Measurements from ENCODE around the gene MSL1.

MSL1 gene

GRCh38 chr17:40090237-40091119, 31.3 kb upstream of the MSL1 start:
- no peak overlapping the region for H3K27ac ChIP-seq (ENCODE audit: low read depth, low read length, poor library complexity, severe bottlenecking)
- TF ChIP-seq EZH2 (IDR thresholded peaks at IDR 0.05; ENCODE audit: borderline replicate concordance, low read length) = no peak
- TF ChIP-seq CTCF (IDR thresholded peaks at IDR 0.05; ENCODE audit: low read length) = no peak
- H3K27me3 ChIP-seq (ENCODE audit: insufficient read depth, low read length) = no peaks in the 10 kb centered on the region
- H3K4me2 ChIP-seq (ENCODE audit: low read length) = no peak overlapping the region
- peaks cover 1% of the 10 kb centered on the region for H3K4me1 ChIP-seq (ENCODE audit: insufficient read depth, low read length, severe bottlenecking)
- no peaks in the 10 kb centered on the region for H3K79me2 ChIP-seq (ENCODE audit: insufficient read depth, low read length)
- H2AFZ ChIP-seq (ENCODE audit: low read length) = no peak overlapping the region
- no peaks in the 10 kb centered on the region for H3K9me3 ChIP-seq (ENCODE audit: low read length)
- no peak overlapping the region for H3K4me3 ChIP-seq (ENCODE audit: low read depth, low read length, poor library complexity, severe bottlenecking)
- H3K9ac ChIP-seq (ENCODE audit: low read length) = no peak overlapping the region
- H3K36me3 ChIP-seq (ENCODE audit: insufficient read depth, low read length) = peaks cover 14% of the 10 kb centered on the region; the same call in 1 of the 2 replicates
- no peaks in the 10 kb centered on the region for H4K20me1 ChIP-seq (ENCODE audit: insufficient read depth, low read length)
- no peaks in the 10 kb centered on the region for H3F3A ChIP-seq (ENCODE audit: insufficient read depth, low read length)
- no peaks in the 10 kb centered on the region for H3K9me2 ChIP-seq (ENCODE audit: low read depth, low read length)

DNA sequence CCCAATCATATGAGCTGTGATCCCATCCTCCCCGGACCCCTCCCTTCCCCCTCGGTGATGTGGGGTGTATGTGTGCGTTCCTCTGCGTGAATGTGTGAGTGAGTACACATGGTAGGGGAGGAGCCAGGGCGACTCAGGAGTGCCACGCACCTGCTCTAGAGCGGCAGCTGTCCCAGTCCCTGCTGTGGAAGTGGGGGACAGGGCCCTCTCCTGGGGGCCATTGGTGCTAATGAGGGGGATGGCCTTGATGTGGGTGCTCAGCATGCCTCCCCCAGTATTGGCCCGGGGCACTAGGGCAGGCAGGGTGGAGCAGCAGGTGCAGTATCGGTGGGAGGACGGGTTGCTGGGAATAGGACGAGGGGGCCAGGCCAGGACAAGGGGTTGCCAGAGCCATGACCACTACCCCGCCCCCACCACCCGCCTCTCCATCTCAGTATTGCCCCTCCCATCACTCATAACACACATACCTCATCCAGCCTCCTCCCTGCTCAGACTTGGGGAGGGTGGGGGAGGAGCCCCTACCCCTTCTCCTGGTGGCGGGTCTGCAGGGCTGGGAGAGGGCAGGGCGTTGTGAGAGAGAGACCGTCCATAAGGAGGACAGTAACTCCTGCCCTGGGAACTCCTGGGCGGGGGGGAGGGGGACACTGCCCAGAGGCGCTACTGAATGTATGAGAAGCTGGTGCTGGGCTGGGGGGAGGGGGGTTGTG, 29.9 kb upstream of the MSL1 start:
- Histone ChIP-seq H3K27me3 (ENCODE audit: insufficient read depth, low read length) (no peaks in the 10 kb centered on the region), H3K4me2 (ENCODE audit: low read length) (no peak overlapping the region), H3K9ac (ENCODE audit: low read length) (no peak overlapping the region), H3K4me1 (ENCODE audit: insufficient read depth, low read length, severe bottlenecking) (peaks cover 15% of the 10 kb centered on the region), H3K4me3 (ENCODE audit: low read depth, low read length, poor library complexity, severe bottlenecking) (no peak overlapping the region), H3K27ac (ENCODE audit: low read depth, low read length, poor library complexity, severe bottlenecking) (no peak overlapping the region), H4K20me1 (ENCODE audit: insufficient read depth, low read length) (no peaks in the 10 kb centered on the region), H2AFZ (ENCODE audit: low read length) (no peak overlapping the region), H3K79me2 (ENCODE audit: insufficient read depth, low read length) (no peaks in the 10 kb centered on the region), H3F3A (ENCODE audit: insufficient read depth, low read length) (no peaks in the 10 kb centered on the region), H3K36me3 (ENCODE audit: insufficient read depth, low read length) (peaks cover 20% of the 10 kb centered on the region; the same call in 1 of the 2 replicates), H3K9me2 (ENCODE audit: low read depth, low read length) (no peaks in the 10 kb centered on the region), H3K9me3 (ENCODE audit: low read length) (no peaks in the 10 kb centered on the region)
- TF ChIP-seq EZH2 (IDR thresholded peaks at IDR 0.05; ENCODE audit: borderline replicate concordance, low read length) = no peak
- no peak for TF ChIP-seq CTCF (IDR thresholded peaks at IDR 0.05; ENCODE audit: low read length)

DNA sequence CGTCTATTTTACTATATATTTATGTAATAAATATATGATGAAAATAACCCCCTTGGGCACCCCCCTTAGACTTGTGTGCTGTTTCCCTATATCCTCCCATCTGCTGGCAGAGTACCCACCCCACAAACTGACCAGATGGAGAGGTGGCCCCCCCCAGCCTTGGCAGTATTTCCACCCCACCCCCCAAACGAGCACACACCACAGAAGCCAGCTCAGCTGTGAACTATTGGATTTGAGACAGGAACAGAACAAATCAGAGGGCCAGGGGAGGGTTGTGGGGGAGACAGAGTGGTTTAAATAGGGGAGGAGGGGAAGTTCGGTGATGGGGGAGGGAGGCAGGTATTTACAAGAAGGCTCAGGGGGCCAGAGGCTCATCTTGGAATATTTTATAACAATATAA, 29.2 kb upstream of the MSL1 start:
- H3F3A ChIP-seq (ENCODE audit: insufficient read depth, low read length) = no peaks in the 10 kb centered on the region
- H3K4me1 ChIP-seq (ENCODE audit: insufficient read depth, low read length, severe bottlenecking) = peaks cover 22% of the 10 kb centered on the region
- no peaks in the 10 kb centered on the region for H3K79me2 ChIP-seq (ENCODE audit: insufficient read depth, low read length)
- H3K9ac ChIP-seq (ENCODE audit: low read length) = no peak overlapping the region
- H3K9me2 ChIP-seq (ENCODE audit: low read depth, low read length) = no peaks in the 10 kb centered on the region
- no peaks in the 10 kb centered on the region for H3K9me3 ChIP-seq (ENCODE audit: low read length)
- no peak overlapping the region for H2AFZ ChIP-seq (ENCODE audit: low read length)
- H4K20me1 ChIP-seq (ENCODE audit: insufficient read depth, low read length) = no peaks in the 10 kb centered on the region
- no peak for TF ChIP-seq CTCF (IDR thresholded peaks at IDR 0.05; ENCODE audit: low read length)
- no peak for TF ChIP-seq EZH2 (IDR thresholded peaks at IDR 0.05; ENCODE audit: borderline replicate concordance, low read length)
- no peak overlapping the region for H3K27ac ChIP-seq (ENCODE audit: low read depth, low read length, poor library complexity, severe bottlenecking)
- H3K4me2 ChIP-seq (ENCODE audit: low read length) = no peak overlapping the region
- peaks cover 22% of the 10 kb centered on the region; the same call in 1 of the 2 replicates for H3K36me3 ChIP-seq (ENCODE audit: insufficient read depth, low read length)
- H3K4me3 ChIP-seq (ENCODE audit: low read depth, low read length, poor library complexity, severe bottlenecking) = no peak overlapping the region
- no peaks in the 10 kb centered on the region for H3K27me3 ChIP-seq (ENCODE audit: insufficient read depth, low read length)
